Immature natural killer cell (primary cell): ENCODE results near the gene RO60. TPM values are rescaled to one million over a fixed set of nuclear protein-coding genes. Genes with fewer than 3 reads are reported as not detected.
A peak's percentile ranks its signal among the peaks of the same experiment; 100 is the strongest.

Experiments
- DNase-seq, 3 donors: peaks; one replicate each; pipeline ENCODE4 v3.0.0; 2022; ENCODE audit warnings: mixed read lengths in 1 of 3
- H3K27ac Mint-ChIP-seq, 6 donors: one replicate each; pipeline ENCODE4 v1.8.0; 2020; ENCODE audit warnings: mixed read lengths in 6 of 6, mild to moderate bottlenecking in 5 of 6, inconsistent platforms in 4 of 6, moderate library complexity in 3 of 6
- H3K27me3 Mint-ChIP-seq, 3 donors: one replicate each; pipeline ENCODE4 v1.8.0; 2020 to 2021; ENCODE audit warnings: low read depth in 3 of 3, mild to moderate bottlenecking in 3 of 3, mixed read lengths in 3 of 3, moderate library complexity in 3 of 3, inconsistent platforms in 1 of 3
- H3K36me3 Mint-ChIP-seq, 3 donors: one replicate each; pipeline ENCODE4 v1.8.0; 2020; ENCODE audit warnings: mixed read lengths in 3 of 3, inconsistent platforms in 2 of 3, mild to moderate bottlenecking in 2 of 3
- H3K4me1 Mint-ChIP-seq, 2 donors: one replicate each; pipeline ENCODE4 v1.8.0; 2020; ENCODE audit warnings: inconsistent platforms in 2 of 2, mild to moderate bottlenecking in 2 of 2, mixed read lengths in 2 of 2, moderate library complexity in 1 of 2
- H3K4me3 Mint-ChIP-seq, 5 donors: one replicate each; pipeline ENCODE4 v1.8.0; 2020; ENCODE audit warnings: mild to moderate bottlenecking in 5 of 5, mixed read lengths in 5 of 5, inconsistent platforms in 3 of 5, moderate library complexity in 3 of 5
- H3K9me3 Mint-ChIP-seq, 6 donors: one replicate each; pipeline ENCODE4 v1.8.0; 2020; ENCODE audit warnings: mild to moderate bottlenecking in 6 of 6, mixed read lengths in 6 of 6, inconsistent platforms in 4 of 6, moderate library complexity in 3 of 6
- polyA plus RNA-seq, 3 donors: library from polyadenylated mRNA; unstranded; fragments of 300-500 nt; fragmentation: Illumina TruSeq; gene quantifications; one replicate each; pipeline ENCODE4 v1.2.3, GENCODE V29; 2021

Gene RO60
- polyA plus RNA-seq, 3 donors from 2014 or later = 105 to 151 (median 149) TPM

- H3K4me1 Mint-ChIP-seq = peaks cover 22 to 26% of the 10 kb centered on the region in 2 donors
- DNase-seq = peak; percentile 26 to 38 (median 28)
- no peaks in the 10 kb centered on the region for H3K9me3 Mint-ChIP-seq
- H3K4me3 Mint-ChIP-seq = peak overlapping the region; percentile 90 to 98 (median 96)
- H3K27ac Mint-ChIP-seq = peak overlapping the region; percentile 83 to 93 (median 89)
- peaks cover 0 to 7% (median 4%) of the 10 kb centered on the region in 3 donors for H3K27me3 Mint-ChIP-seq
- peaks cover 0 to 8% (median 0%) of the 10 kb centered on the region in 3 donors for H3K36me3 Mint-ChIP-seq
These were observed 45.1 kb downstream of the RO60 start for GRCh38 chr1:193104502-193104906.

- peaks cover 0 to 8% (median 0%) of the 10 kb centered on the region in 3 donors for H3K36me3 Mint-ChIP-seq
These were observed 45.8 kb downstream of the RO60 start, which contains the start of gene GLRX2 for GRCh38 chr1:193104907-193105820. Gene GLRX2 (minus strand): TSS chr1:193105414. CDS start chr1:193105382, 32 bp downstream.

GRCh38 chr1:193105821-193106177 is 46.4 kb downstream of the RO60 start:
- Mint-ChIP-seq H3K27ac (peak overlapping the region; percentile 77 to 90 (median 84)), H3K4me1 (peaks cover 22 to 26% of the 10 kb centered on the region in 2 donors), H3K9me3 (no peaks in the 10 kb centered on the region), H3K27me3 (peaks cover 0 to 7% (median 4%) of the 10 kb centered on the region in 3 donors), H3K4me3 (peak overlapping the region; percentile 90 to 98 (median 96)), H3K36me3 (peaks cover 0 to 4% (median 0%) of the 10 kb centered on the region in 3 donors)
- DNase-seq = no peak

More at GRCh38 chr1:193104907-193105820, 45.8 kb downstream of the RO60 start, which contains the start of gene GLRX2:
- Mint-ChIP-seq H3K9me3 (no peaks in the 10 kb centered on the region), H3K4me1 (peaks cover 22 to 26% of the 10 kb centered on the region in 2 donors), H3K27me3 (peaks cover 0 to 7% (median 4%) of the 10 kb centered on the region in 3 donors), H3K4me3 (peak within 1 kb of the TSS; percentile 90 to 98 (median 96)), H3K27ac (peak within 1 kb of the TSS; percentile 83 to 93 (median 89))
- peak; percentile 61 to 64 (median 63) for DNase-seq

- no peak overlapping the region for H3K27ac Mint-ChIP-seq
- no peak for DNase-seq
- H3K4me1 Mint-ChIP-seq = peaks cover 16 to 17% of the 10 kb centered on the region in 2 donors
- H3K27me3 Mint-ChIP-seq = peaks cover 0 to 7% (median 4%) of the 10 kb centered on the region in 3 donors
- no peaks in the 10 kb centered on the region for H3K9me3 Mint-ChIP-seq
- no peak overlapping the region for H3K4me3 Mint-ChIP-seq
- no peaks in the 10 kb centered on the region for H3K36me3 Mint-ChIP-seq
These were observed 49.1 kb downstream of the RO60 start for GRCh38 chr1:193108471-193108870.

Other genes with a start within 250 kb of the RO60 start
- 100 to 1,000 TPM in 2 of 3 donors, 10 to 100 TPM in 1; 95.6 to 149 (median 111) TPM for gene UCHL5, start 252 bp upstream of the RO60 start, polyA plus RNA-seq
- gene GLRX2, start 45.8 kb downstream of the RO60 start, polyA plus RNA-seq = 10 to 100 TPM; 12.6 to 21.2 (median 17.5) TPM
- 100 to 1,000 TPM in 1 of 3 donors, 10 to 100 TPM in 2; 64.6 to 107 (median 67.7) TPM for gene CDC73, start 62.4 kb downstream of the RO60 start, polyA plus RNA-seq
- under 1 TPM in 1 of 3 donors, not detected in 2; 0.07 TPM for gene B3GALT2, start 127.0 kb downstream of the RO60 start, polyA plus RNA-seq